Astrocyte of the cerebellum (primary cell): ENCODE results near the gene RIT1.

Experiments
- DNase-seq: peaks from one replicate; pipeline ENCODE4 v3.0.0-alpha.2; 2011; ENCODE audit warnings: low read depth
- H3K4me3 ChIP-seq: 2 replicates; pipeline ENCODE4 v1.5.1; 2011; ENCODE audit warnings: mild to moderate bottlenecking, low read depth, low read length, moderate library complexity
- CTCF ChIP-seq: IDR thresholded peaks from 2 replicates; pipeline ENCODE4 v1.5.1; 2012; ENCODE audit warnings: low read length, low read depth, moderate library complexity, mild to moderate bottlenecking; ENCODE audit errors: missing control alignments
- in situ Hi-C: cut with HindIII; loops from 2 replicates; pipeline ENCODE4 v1.10.0; 2017; ENCODE audit warnings: low sequenced_read_pairs

Gene RIT1

GRCh38 chr1:155950829-155951228, 39.7 kb upstream of the RIT1 start:
- no peak overlapping the region for H3K4me3 ChIP-seq
- DNase-seq, result no peak
- TF ChIP-seq CTCF, result no peak
- in situ Hi-C loops, result no loop called here

GRCh38 chr1:155947741-155948140, 36.6 kb upstream of the RIT1 start:
- TF ChIP-seq CTCF, result no peak
- DNase-seq, result no peak
- in situ Hi-C loops, result loop anchor here (5.0 kb wide), 1 partner anchor 65 kb away; no protein-coding TSS in a partner anchor
- no peak overlapping the region for H3K4me3 ChIP-seq

GRCh38 chr1:155947292-155947691, 36.1 kb upstream of the RIT1 start:
- TF ChIP-seq CTCF, result no peak
- no peak overlapping the region for H3K4me3 ChIP-seq
- no peak for DNase-seq
- in situ Hi-C loops, result loop anchor here (5.0 kb wide), 1 partner anchor 65 kb away; no protein-coding TSS in a partner anchor

- no peak for DNase-seq
- no peak for TF ChIP-seq CTCF
- in situ Hi-C loops, result loop anchor here (5.0 kb wide), 1 partner anchor 66 kb away; no protein-coding TSS in a partner anchor
- H3K4me3 ChIP-seq, result no peak overlapping the region
Measured at GRCh38 chr1:155946633-155947219, 35.6 kb upstream of the RIT1 start.

- H3K4me3 ChIP-seq, result no peak overlapping the region
- no peak for TF ChIP-seq CTCF
- in situ Hi-C loops, result no loop called here
- no peak for DNase-seq
Measured at GRCh38 chr1:155944444-155944799, 33.3 kb upstream of the RIT1 start.

- no peak overlapping the region for H3K4me3 ChIP-seq
- no peak for TF ChIP-seq CTCF
- no peak for DNase-seq
- in situ Hi-C loops, result no loop called here
Measured at GRCh38 chr1:155942578-155943141, 31.5 kb upstream of the RIT1 start.
